ENCODE results near the gene ANXA1. TPM values are rescaled to one million over a fixed set of nuclear protein-coding genes. Genes with fewer than 3 reads are reported as not detected.

Gene ANXA1
- total RNA-seq, 1 experiment from 2014 or later = 192 TPM

- intact Hi-C loops (cut with micrococcal nuclease) = no loop called here
- POLR2A ChIA-PET (ENCODE audit: unreplicated experiment) = no interaction called here
- Histone ChIP-seq H3K27me3 (ENCODE audit: low read length) (peaks cover 37% of the 10 kb centered on the region), H4K20me1 (ENCODE audit: low read length) (no peaks in the 10 kb centered on the region), H3K27ac (ENCODE audit: low read length) (no peak overlapping the region), H2AFZ (ENCODE audit: low read length) (no peak overlapping the region), H3K4me3 (ENCODE audit: low read length) (no peak overlapping the region), H3K4me2 (ENCODE audit: low read length) (no peak overlapping the region), H3K9ac (ENCODE audit: low read length) (no peak overlapping the region), H3K9me2 (replicated peaks; ENCODE audit: low read length) (no peaks in the 10 kb centered on the region), H3K36me3 (ENCODE audit: low read depth, low read length) (no peaks in the 10 kb centered on the region), H3K79me2 (ENCODE audit: low read length) (no peaks in the 10 kb centered on the region), H3K4me1 (ENCODE audit: insufficient read depth, low read length) (no peaks in the 10 kb centered on the region), H3K9me3 (ENCODE audit: low read length) (no peaks in the 10 kb centered on the region), H3F3A (ENCODE audit: low read length, unreplicated experiment) (no peaks in the 10 kb centered on the region)
- CTCF ChIA-PET = interaction anchor here (0.6 kb wide), 1 partner anchor 137 kb away, joined by 4 read pairs; no protein-coding TSS in a partner anchor
- no TSS peak for BruUV-seq (replicated peaks)
- no peak for DNase-seq
- TF ChIP-seq EZH2phosphoT487 (IDR thresholded peaks at IDR 0.05; ENCODE audit: borderline replicate concordance, low read length) (no peak), EZH2 (IDR thresholded peaks at IDR 0.05; ENCODE audit: low read length, unreplicated experiment) (no peak), CTCF (conservative IDR thresholded peaks at IDR 0.05; ENCODE audit: low read depth, low read length) (no peak)
- no peak for ATAC-seq
Observed at GRCh38 chr9:73215249-73215648, 63.6 kb downstream of the ANXA1 start.

- Histone ChIP-seq H4K20me1 (ENCODE audit: low read length) (no peaks in the 10 kb centered on the region), H3F3A (ENCODE audit: low read length, unreplicated experiment) (no peaks in the 10 kb centered on the region), H3K36me3 (ENCODE audit: low read depth, low read length) (no peaks in the 10 kb centered on the region), H3K4me1 (ENCODE audit: insufficient read depth, low read length) (no peaks in the 10 kb centered on the region), H3K79me2 (ENCODE audit: low read length) (no peaks in the 10 kb centered on the region), H3K4me3 (ENCODE audit: low read length) (no peak overlapping the region), H3K4me2 (ENCODE audit: low read length) (no peak overlapping the region), H3K9ac (ENCODE audit: low read length) (no peak overlapping the region), H2AFZ (ENCODE audit: low read length) (no peak overlapping the region), H3K27me3 (ENCODE audit: low read length) (peaks cover 29% of the 10 kb centered on the region), H3K27ac (ENCODE audit: low read length) (no peak overlapping the region), H3K9me2 (replicated peaks; ENCODE audit: low read length) (no peaks in the 10 kb centered on the region), H3K9me3 (ENCODE audit: low read length) (no peaks in the 10 kb centered on the region)
- ChIA-PET CTCF (no interaction called here), POLR2A (ENCODE audit: unreplicated experiment) (no interaction called here)
- TF ChIP-seq CTCF (conservative IDR thresholded peaks at IDR 0.05; ENCODE audit: low read depth, low read length) = no peak
- TF ChIP-seq EZH2phosphoT487 (IDR thresholded peaks at IDR 0.05; ENCODE audit: borderline replicate concordance, low read length) = no peak
- TF ChIP-seq EZH2 (IDR thresholded peaks at IDR 0.05; ENCODE audit: low read length, unreplicated experiment) = no peak
- DNase-seq = no peak
- no TSS peak for BruUV-seq (replicated peaks)
- ATAC-seq = no peak
- intact Hi-C loops (cut with micrococcal nuclease) = no loop called here
Observed at GRCh38 chr9:73216100-73216499, 64.4 kb downstream of the ANXA1 start.

Other genes starting within 250 kb of the ANXA1 start
- gene ALDH1A1, start 198.8 kb upstream of the ANXA1 start, total RNA-seq (2014; rRNA removed) = not detected in 2 replicates

Data from PC-3 (cell line).